ENCODE measurements around the gene CSF2RB.

Gene CSF2RB

DNA sequence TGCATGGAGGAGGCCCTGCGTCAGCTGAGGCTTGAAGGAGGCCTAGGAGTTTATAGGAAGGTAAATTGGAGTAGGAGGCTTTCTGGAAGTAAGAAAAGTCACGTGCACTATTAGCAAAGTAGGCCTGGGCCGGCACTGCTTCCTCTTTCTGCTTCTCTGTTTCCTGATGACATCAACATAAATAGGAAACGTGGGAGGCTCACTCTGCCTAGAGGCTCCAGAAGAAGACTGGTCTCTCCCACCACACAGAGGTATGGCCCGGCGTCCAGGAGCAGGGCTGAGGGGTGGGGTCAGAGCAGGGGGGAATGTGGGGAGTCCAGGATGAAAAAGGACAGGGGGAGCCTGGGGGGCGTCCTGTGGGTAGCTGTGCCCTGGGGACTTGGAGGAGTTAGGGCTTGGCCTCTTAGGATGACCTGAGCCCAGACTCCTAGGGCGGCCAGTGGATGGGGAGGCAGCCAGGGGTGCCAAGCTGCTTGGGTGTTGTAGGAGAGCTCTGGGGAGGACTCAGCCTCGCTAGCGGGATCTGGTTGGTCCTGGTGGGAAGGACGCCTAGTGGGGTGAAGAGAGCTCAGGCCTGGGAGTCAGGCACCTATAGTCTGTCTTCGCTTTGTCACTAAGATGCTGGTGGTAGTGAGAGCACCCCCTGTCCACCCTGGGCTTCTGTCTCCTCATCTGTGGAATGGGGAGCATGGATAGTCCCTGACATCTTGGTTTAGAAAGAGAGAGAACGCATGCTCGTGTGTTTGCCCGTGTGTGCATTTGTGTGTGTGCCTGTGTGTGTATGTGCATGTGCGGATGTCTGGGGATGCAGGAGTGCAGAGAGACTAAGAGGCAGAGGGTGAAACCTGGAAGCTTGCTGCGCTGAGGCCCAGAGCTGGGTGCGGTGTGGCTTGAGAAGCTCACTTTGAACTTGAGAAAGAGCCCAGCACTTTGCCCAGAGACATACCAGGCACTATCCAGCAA, at the start of gene CSF2RB:
TSS of gene CSF2RB (plus strand) at position 202 of the 963 bp plus-strand sequence. CDS start 8,580 bp downstream, outside the sequence.
- no peak for DNase-seq (ENCODE audit: low read depth)

DNA sequence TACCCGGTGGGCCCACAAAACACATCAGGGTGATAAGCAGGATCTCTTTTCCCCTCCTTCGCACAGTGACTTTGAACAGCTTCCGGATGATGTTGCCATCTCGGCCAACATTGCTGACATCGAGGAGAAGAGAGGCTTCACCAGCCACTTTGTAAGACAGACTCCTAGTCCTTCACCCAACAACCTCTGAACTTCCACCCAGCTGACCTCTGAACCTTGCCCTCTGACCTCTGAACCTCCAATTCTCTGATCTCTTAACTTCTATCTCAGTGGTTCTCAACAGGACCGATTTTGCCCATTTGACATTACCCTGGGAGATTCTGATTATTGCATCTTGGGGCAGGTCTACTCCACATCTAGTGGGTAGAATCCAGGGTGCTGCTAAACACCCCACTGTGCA, 49.4 kb upstream of the CSF2RB start:
- DNase-seq (ENCODE audit: low read depth): no peak

DNA sequence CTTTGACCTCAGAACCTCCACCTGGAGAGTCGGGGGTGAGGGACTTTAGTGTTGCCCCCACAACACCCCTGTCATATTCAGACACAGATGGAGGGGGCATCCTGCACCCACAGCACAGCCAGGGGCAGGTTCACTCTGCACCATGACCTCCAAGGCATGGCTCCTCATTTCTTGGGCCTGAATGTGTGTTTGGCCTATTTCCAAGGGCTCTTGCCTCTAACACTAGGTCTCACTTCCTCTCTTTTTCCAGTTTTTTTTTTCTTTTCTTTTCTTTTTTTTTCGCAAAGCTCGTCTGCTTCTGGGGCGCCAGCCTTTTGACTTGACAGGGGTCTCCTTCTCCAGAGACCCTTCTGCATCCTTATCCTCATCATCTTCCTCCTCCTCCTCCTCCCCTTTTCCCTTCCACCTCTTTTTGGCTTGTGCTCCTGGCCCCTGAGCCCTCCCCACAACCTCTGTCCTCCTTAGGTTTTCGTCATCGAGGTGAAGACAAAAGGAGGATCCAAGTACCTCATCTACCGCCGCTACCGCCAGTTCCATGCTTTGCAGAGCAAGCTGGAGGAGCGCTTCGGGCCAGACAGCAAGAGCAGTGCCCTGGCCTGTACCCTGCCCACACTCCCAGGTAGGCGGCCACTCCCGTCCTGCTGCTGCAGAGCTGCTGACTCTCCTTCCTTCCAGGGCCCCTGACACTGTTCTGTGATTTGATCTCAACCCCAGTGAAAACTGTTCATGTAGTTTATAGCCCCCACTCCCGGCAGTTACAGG, 48.8 kb upstream of the CSF2RB start:
- no peak for DNase-seq (ENCODE audit: low read depth)

DNA sequence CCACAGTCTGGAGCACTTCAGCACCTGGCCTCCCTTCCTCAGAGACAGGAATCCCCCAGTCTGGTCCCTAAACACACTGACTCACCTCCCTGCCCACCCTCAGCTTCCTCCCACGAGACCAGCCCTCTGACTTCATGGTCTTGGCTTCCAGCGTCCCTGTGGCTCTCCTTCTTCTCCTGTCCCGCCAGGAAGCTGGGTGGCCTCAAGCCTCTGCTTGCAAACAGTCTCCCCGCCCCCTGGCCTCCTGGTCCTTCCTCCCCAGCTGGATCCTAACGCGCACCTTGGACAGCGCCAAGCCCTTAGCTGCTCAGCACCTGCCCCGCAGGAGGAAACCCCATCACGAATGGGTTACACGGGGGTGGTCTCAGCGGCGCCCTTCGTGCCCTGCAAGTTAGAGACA, 48.1 kb upstream of the CSF2RB start:
- DNase-seq (ENCODE audit: low read depth): no peak

GRCh38 chr22:36867695-36868094, 45.7 kb upstream of the CSF2RB start:
- DNase-seq (ENCODE audit: low read depth): no peak

DNA sequence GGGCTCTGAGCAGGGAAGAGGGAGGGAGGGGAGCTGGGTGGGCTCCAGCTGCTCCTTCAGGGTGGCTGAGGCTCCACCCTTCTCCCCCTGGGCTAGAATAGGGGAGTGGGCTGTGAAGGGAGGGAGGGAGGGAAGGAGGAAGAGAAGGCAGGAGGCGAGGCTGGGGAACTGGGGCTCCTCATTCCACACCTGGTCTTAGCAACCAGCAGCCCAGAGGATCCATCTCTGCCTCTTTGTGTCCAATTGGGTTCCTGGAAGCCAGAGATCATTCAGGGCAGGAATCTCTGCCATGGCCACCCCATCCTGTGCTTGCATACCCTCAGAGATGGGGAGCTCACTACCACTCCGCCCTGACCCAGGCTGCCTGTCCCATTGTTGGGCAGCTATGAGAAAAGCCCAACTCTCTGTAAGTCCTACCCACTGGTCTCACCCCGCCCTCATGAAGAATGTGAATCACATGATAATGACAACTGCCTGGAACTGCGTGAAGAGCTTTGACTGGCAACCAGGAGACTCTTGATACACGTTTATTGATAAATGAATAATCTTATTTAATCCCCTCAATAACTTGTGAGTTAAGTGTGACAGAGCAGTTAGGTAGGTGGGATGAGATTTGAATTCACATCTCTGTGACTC, 44.8 kb upstream of the CSF2RB start:
- DNase-seq (ENCODE audit: low read depth): no peak

DNA sequence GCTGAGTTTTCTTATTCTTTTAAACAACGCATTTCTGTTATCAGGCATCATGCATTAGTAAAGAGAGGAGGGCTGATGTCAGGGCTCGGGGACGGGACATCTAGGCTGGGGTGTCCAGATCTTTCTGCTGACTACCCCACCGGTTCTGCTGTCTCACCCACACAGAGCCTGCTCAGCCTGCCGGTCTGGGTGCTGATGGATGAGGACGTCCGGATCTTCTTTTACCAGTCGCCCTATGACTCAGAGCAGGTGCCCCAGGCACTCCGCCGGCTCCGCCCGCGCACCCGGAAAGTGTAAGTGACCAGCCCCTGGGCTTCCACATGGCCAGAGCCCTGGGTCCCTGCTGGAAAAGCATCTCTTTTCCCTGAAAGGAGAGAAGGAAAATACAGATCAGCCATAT, 43.2 kb upstream of the CSF2RB start:
- no peak for DNase-seq (ENCODE audit: low read depth)

DNA sequence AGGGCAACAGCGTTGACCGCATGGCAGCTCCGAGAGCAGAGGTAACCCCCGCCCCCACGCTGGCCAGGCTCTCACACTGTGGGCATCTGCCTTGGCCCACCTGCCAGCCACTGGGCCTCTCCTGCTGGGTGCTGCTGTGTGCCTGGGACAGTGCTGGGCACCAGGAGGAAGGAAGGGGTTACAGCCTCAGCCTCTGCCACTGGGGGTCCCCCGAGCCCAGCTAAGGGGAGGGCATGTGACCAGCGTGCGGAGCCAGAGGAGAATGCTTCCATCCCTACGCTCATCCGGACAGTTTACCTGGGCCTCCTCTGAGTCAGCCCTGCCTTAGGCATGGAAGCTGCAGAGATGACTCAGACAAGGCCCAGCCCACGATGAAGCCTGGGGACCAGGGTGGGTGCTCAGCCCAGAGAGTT, 41.8 kb upstream of the CSF2RB start:
- DNase-seq (ENCODE audit: low read depth): no peak

DNA sequence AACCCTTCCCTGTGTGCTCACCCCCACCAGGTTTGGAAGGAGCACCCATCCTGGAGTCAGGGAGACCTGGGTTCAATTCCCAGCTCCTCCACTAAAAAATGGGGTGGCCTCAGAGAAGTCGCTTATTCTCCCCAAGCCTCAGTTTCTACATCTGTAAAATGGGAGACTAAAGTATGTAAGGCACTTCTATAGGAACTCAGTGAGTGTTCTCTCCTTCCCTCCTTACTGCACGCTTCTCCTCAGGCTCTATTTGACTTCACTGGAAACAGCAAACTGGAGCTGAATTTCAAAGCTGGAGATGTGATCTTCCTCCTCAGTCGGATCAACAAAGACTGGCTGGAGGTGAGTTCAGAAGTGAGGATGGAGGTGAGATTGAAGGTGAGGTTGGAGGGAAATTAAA, 41.3 kb upstream of the CSF2RB start:
- no peak for DNase-seq (ENCODE audit: low read depth)

DNA sequence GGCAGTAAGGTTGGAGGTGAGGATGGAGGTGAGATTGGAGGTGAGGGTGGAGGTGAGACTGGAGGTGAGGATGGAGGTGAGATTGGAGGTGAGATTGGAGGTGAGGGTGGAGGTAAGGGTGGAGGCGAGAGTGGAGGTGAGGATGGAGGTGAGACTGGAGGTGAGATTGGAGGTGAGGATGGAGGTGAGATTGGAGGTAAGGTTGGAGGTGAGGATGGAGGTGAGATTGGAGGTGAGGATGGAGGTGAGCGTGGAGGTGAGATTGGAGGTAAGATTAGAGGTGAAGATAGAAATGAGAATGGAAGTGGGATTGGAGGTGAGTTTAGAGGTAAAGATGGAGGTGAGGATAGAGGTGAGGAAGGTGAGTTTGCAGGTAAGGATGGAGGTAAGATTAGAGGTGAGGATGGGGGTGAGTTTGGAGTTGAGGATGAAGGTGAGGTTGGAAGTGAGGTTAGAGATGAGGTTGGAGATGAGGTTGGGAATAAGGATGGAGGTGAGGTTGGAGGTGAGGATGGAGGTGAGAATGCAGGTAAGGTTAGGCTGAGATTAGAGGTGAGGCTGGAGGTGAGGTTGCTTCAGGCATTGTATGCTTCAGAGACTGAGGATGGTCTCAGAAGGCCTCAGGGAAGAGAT, 40.4 kb upstream of the CSF2RB start:
- no peak for DNase-seq (ENCODE audit: low read depth)

DNA sequence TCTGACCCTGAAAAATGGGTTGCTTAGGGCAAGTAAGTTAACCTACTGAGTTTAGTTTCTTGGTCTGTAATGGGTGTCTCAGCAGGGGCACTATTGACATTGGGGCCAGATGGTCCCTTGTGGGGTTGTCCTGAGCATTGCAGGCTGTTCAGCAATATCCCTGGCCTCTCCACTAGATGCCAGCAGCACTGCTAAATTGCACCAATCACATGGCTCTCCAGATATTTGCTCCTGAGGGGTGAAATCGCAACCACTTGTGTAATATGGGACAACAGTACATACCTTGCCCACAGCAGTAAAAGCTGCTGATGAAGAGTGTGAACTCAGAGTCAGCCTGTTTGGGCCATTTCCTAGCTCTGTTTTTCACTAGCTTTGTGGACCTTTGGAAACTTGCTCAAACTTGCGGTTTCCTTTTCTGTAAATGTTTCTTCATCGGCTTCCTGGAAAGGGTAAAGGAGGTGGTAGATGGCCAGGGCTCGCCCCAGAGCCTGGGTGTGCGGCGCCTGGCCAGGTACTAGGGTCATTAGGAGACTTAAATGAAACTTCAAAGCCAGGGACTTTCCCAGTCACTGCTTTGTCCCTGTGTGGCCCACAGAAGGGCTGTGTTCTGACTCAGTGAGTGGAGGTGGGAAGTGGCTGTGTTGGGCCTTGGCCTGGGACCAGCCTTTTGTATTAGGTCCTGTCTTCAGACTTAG, 39.7 kb upstream of the CSF2RB start:
- DNase-seq (ENCODE audit: low read depth): peak; percentile 62

- DNase-seq (ENCODE audit: low read depth): no peak
These were observed 39.1 kb upstream of the CSF2RB start for GRCh38 chr22:36874309-36874696.

DNA sequence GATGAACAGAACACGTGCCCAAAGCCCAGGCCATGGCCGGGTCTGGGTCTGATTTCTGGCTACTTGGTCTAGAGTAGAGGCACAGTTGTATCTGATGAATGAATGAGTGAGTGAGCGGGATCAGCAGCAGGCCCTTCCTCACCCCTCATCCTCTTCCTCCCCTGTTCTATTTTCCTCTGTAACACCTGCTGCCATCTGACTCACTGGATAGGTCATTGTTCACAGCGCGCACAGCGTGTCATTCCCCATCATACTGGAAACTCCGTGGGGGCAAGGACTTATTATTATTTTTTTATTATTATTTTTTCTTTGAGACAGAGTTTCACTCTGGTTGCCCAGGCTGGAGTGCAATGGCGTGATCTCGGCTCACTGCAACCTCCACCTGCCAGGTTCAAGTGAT, 38.7 kb upstream of the CSF2RB start:
- no peak for DNase-seq (ENCODE audit: low read depth)

DNA sequence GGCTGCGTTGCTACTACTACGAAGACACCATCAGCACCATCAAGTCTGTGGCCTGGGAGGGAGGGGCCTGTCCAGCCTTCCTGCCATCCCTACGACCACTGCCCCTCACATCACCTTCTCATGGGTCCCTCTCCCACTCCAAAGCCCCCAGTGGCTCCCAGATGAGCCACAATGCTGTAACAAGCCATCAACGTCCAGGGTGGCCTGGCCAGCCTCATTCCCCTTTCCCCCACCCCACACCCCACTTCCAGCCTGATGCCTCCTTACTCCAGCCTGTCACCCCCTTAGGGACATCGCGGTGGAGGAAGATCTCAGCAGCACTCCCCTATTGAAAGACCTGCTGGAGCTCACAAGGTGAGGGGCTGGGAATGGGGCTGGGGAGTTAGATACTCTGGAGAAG, 37.7 kb upstream of the CSF2RB start:
- DNase-seq (ENCODE audit: low read depth): no peak

DNA sequence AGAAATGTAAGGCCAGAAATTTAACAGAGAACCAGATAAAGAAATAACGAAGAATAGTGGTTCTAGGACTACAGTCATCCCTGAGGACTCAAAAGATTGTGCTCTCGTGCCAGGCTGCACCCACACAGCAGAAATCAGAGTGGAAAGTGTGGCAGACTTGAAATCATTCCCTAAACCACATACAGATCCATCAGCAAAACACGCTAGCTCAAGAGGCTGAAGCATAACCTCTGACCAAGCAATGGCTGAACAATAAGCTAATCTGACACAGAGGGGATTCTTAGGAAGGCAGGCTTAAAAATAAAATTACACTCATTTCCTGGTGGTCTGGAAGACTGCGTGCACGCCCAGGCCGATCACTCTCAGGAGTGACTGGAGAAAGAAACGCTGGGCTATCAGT, 33.7 kb upstream of the CSF2RB start:
- no peak for DNase-seq (ENCODE audit: low read depth)

DNA sequence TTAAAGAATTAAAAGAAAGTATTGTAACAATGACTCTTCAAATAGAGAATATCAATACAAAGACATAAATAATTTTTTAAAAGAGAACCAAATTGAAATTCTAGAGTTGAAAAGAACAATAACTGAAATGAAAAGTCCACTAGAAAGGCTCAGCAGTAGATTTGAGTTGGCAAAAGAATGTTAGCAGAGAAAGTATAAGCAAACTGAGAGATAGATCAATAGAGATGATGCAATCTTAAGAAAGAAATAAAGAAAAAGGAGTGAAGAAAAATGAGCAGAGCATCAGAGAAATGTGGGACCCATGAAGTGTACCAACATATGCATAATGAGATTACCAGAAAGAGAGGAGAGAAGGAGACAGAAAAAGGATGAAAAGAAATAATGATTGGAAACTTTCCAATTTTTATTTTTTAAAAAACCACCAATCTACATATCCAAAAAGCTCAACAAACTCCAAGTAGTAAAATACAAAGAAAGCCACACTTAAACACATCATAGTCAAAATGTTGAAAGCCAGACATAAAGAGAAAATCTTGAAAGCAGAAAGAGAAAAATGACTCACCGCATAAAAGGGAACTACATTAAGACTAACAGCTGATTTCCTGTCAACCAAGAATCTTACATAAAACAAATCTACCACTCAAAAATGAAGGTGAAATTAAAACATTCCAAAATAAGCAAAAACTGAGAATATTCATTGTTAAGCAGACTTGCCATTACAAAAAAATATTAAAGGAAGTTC, 31.8 kb upstream of the CSF2RB start:
- no peak for DNase-seq (ENCODE audit: low read depth)

DNA sequence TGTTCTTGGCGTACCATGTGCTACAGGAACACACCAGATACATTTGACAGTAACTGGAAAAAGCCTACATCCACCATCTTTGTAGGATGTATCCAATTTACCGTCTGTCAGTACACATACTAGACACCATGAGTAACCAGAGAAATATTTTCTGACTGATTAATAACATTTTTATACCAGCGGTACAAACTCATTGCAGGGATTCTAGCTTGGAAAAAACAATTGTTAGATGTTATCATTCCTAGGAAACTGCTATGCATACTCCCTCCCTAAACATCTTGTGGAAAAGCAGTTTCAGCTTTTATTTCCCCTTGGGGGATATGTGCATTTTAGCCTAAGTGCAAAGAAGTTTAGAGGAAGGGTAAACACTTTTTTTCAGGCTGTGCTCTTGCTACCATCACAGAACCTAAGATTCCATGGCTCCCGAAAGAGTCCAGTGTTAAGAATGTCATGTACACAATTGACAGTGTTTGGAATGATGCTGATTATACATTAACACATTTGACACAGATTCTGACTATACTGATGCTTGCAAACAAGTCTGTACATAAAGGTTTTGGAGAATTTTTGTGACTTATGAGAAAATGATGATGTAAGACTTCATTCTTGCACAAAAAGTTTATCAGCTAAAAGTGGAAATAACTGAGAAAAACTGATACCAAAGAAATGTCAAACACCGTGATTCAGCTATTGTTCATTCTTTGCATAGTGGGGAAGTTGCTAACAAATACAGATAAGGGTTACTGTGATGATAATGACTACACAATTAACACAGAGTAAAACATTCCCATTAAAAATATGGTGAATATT, 28.9 kb upstream of the CSF2RB start:
- no peak for DNase-seq (ENCODE audit: low read depth)

DNA sequence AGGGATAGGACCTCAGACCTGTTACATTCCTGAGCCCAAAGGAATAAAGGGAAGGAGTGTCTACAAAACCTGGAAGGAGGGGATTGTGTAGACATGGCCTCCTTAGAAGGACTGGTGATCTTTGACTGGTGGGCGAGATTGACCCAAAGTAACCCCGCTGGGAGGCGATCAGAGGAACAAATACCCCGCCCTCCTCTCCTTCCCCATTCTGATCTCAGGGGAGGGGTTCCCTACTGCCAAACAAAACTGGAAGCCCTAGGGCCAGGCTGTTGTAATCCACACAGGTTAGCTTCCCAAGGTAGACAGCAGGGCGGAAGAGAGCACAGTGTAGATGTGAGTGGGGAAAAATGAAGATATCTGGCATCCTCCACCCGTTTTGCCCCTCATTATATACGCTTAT, 28.0 kb upstream of the CSF2RB start:
- DNase-seq (ENCODE audit: low read depth): no peak

DNA sequence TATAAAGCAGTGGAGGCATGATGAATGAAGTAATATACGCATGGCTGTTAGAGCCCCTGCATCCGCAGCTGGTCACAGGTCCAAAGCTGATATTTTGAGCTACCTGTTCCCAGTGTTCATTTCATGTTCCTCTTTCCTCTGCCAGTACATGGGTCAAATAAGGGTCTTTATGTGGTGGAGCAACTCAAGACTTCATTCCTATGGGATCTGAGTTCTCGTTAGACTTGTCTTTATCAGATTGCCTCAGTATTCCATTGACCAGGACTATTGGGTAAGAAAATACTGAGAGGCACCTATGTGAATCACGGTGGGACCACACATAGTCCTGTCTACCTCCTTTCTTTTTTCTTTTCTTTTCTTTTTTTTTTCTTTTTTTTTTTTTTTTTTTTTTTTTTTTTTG, 27.4 kb upstream of the CSF2RB start:
- no peak for DNase-seq (ENCODE audit: low read depth)

DNA sequence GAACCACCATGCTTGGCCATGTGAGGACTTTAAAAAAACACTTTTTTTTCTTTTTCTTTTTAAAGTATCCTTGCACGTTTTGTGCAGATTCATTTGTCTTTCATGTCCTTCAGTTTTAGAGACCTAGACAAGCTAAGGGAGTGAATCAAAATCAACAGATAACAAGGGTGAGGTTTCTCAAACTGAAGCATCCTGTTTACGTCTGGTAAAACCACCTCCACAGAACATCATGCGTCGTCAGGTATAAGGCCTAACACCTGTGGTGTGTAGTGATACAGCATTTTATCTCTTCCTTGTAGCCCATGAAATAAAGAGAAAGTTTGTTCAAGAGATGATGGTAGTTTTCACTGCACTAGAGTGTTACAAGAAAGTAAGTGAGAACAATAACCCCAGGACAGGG, 26.3 kb upstream of the CSF2RB start:
- no peak for DNase-seq (ENCODE audit: low read depth)

All from fibroblast of gingiva (primary cell).